22Rv1 (cell line): Measurements from ENCODE around the gene RHBDF2.

ENCODE experiments used
- CTCF ChIP-seq: fragments of 450-650 bp; IDR thresholded peaks from 2 replicates; pipeline ENCODE4 v1.5.1; 2017; ENCODE audit warnings: mild to moderate bottlenecking
- ZFX ChIP-seq: fragments of 450-650 bp; IDR thresholded peaks from 2 replicates; pipeline ENCODE4 v1.6.1; 2017; ENCODE audit warnings: antibody characterized with exemption, borderline replicate concordance

- TF ChIP-seq CTCF = no peak
- TF ChIP-seq ZFX = no peak
These were observed 33.9 kb downstream of the RHBDF2 start, which contains the start of gene AANAT for GRCh38 chr17:76467366-76467765.
